HTR-8/SVneo (cell line): ENCODE data around the gene STRIT1.

Source experiments
- DNase-seq: peaks from one replicate; pipeline ENCODE4 v3.0.0; 2011; ENCODE audit warnings: low spot score, mixed read lengths; ENCODE audit not compliant: insufficient read length
- FAIRE-seq: peaks from 2 replicates; lab custom pipeline; 2011; peaks lifted over from hg19 to GRCh38; lab: Jason Lieb, UNC

STRIT1 gene

DNA sequence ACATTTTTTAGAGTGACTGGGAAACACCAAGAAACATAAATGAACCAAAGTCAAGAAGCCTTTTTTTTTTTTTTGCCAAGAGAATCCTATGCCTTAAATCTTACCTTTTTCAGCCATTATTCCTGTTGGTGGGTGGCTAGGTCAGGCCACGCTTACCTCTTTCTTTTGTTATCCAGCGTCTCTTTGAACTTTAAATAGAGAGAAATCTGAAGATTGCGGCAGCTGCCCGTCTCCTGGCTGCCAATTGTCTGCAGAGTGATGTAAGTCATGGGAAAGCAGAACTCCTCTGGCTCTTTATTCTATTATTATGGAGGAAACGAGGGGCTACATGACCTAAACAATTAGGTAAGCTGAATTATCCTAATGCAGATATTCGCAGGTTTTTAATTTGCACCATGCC is at the start of gene STRIT1:
TSS of gene STRIT1 (minus strand) at position 168 of the 400 bp plus-strand sequence.
- FAIRE-seq: no peak
- no peak for DNase-seq

GRCh38 chr3:155342344-155342743 is 48.9 kb upstream of the STRIT1 start:
- no peak for DNase-seq
- no peak for FAIRE-seq

DNA sequence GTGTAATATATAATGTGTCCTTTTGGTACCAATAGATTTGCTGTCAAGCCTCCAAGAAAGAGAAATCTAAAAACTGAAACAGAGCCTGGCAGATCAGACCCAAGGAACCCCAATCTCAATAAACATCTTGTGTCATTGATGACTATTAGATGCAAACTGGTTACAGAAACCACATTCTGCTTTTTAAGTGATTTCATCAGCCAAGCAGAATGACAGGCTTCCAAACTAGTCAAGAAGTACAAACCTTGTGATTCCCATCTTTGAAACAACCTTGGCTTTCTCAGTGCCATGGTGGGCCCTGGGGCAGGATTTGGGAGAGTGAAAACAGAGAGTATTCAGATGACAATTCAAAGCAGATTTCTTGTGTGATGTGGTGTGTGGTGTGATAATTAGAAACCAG is 45.6 kb upstream of the STRIT1 start:
- FAIRE-seq (no peak), DNase-seq (no peak)

DNA sequence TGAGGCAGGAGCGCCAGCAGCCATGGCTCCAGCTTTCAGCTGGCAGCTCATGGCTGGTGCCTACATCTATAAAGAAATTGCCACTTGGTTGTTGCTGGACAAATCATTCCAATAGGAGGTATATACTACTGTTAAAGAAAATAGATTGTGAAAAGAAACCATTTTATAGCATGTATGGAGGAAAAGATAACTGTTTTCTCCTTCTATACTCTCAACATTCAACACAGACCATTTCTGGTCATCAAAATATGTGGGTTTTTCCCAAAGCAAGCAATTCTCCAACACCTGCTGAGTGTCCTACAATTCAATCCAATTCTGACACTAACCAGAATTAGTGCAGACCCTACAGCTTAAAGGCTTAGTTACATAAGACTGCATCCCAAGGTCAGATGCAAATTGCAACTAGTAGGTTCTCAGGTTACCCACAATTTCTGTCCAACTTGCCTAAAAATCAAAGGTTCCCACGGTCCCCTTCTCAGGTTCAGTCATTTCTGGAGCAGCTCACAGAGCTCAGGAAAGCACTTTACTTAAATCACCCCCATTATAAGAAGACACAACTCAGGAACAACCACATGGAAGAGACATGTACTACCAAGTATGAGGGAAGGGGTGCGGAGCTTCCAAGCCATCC is 42.4 kb upstream of the STRIT1 start:
- FAIRE-seq (no peak), DNase-seq (no peak)

- DNase-seq: no peak
- no peak for FAIRE-seq
Observed at GRCh38 chr3:155334914-155335723, 41.6 kb upstream of the STRIT1 start.

DNA sequence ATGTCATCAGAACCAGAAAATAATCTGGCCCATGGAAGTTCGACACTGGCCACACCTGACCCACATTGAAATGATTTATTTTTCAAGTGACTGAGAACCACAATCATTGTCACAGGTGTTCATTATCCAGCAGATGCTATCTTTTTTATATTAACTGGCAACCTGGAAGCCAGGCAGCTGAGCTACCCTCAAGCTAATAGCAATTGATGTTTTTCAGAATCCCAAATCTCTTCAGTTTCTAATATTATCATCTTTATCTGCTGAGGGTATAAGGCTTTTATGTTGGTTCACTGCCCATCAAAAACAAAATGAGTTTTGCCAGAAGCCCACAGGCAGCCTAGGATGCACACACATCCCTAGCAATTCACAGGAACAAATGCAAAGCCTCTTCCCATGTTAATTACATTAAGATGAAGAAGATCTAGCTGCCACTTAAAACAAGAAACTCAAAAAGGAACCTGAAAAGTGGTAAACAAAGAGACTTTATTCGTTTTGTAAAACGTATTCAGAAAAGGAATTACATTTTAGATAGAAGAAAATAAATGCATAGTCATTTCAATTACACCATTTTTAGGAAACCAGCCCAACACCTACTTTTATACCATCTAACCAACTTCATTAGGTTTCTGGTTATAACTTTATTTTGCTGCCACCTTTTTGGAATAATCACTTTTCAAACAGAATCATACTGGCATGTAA is 40.9 kb upstream of the STRIT1 start:
- DNase-seq: no peak
- FAIRE-seq: no peak

DNA sequence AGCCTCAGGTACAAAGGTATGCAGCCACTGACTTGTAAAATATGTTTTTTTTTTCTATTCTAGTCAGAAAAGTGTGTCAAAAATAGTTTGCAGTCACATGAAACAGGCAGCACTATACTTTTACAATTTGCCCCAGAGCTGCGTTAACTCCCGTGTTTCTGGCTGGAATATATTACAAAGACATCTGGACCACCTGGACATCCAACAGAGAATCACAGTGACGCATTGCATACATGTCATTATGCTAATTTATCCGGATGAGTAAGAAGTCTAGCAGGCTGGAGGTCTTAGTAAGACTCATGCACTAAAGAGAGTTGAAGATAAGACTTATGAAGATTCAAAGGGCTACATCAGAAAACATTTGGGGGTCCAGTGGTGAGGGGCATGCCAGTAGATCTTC is 39.2 kb upstream of the STRIT1 start:
- DNase-seq: no peak
- no peak for FAIRE-seq

DNA sequence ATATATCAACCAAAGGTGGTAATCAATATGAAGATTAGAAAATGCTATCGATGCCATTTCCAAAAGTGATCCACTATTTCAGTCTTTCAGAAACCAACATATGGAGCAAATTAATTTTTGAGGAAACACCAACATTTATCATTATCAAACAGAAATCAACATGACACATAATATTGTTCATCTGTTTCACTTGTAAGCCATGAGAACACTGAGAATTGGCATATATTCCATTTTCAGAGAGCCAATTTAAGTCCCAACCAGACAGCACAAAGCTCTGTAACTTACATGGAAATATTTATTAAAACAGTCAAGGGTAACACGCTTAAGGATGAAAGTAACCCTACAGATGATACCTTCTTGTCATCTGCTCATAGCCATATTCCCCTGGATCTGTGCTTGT is 37.6 kb upstream of the STRIT1 start:
- DNase-seq (no peak), FAIRE-seq (no peak)

DNA sequence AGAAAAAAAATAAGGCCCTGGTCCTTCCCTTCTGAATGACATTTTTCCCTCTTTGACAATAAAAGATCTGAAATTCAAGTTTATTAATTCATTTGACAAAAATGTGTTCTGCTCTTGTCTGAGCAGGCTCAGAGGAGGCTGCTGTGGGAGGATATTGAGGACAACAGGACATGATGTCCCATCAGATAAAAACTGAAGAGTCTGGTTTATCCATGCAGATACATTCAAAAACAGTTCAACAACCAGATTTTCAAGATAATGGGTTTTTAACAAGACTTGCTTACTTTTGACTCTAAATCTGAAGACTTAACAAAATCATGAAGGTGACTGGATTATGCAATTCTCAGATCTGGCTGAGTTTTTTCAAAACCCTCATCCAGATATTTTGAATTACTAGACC is 36.9 kb upstream of the STRIT1 start:
- no peak for FAIRE-seq

GRCh38 chr3:155329513-155330048 is 36.1 kb upstream of the STRIT1 start:
- FAIRE-seq (no peak), DNase-seq (no peak)

More for the DNA sequence above, 36.9 kb upstream of the STRIT1 start:
- no peak for DNase-seq

- no peak for FAIRE-seq
Observed at GRCh38 chr3:155327871-155328270, 34.4 kb upstream of the STRIT1 start.

DNA sequence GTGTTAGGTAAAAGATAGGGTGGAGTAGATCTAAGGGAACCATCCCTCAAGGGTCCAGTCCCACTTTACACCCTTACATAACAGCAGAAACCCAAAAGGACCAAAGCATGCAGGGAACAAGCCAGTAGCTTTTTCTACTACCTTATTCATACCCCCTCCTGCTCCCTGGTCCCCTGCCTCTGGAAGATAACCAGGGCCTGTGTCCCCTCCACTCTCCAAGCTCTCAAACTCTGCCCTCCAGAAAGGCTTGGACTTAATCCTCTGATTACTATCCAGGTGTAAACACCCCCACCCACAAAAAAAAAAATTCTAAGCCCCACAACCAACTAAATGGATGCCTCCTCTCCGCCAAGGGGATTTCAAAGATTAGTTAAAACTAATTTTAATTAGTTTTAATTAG is 33.9 kb upstream of the STRIT1 start:
- FAIRE-seq: no peak

More at GRCh38 chr3:155327871-155328270, 34.4 kb upstream of the STRIT1 start:
- DNase-seq: no peak

GRCh38 chr3:155326901-155327300 is 33.4 kb upstream of the STRIT1 start:
- FAIRE-seq (no peak), DNase-seq (no peak)

More for the DNA sequence above, 33.9 kb upstream of the STRIT1 start:
- DNase-seq: no peak

DNA sequence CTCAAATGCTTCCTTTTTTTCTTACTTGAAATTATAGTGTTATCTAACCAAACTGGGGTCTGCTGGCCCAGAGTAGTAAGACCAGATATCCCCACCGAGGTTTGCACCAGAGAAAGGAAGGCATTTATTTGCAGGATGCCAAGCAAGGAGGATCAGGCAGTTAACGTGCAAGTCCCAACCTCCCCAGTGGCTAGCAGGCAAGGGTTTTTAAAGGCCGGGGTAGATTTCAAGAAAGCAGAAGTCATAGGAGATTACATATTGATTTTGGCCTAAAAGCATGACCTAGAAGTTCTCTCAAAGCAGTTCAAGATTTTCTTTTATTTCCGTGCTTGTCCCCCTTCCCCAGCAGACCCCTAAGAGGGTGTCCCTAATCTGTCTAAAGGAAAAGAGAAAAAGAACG is 32.8 kb upstream of the STRIT1 start:
- no peak for DNase-seq
- FAIRE-seq: no peak

DNA sequence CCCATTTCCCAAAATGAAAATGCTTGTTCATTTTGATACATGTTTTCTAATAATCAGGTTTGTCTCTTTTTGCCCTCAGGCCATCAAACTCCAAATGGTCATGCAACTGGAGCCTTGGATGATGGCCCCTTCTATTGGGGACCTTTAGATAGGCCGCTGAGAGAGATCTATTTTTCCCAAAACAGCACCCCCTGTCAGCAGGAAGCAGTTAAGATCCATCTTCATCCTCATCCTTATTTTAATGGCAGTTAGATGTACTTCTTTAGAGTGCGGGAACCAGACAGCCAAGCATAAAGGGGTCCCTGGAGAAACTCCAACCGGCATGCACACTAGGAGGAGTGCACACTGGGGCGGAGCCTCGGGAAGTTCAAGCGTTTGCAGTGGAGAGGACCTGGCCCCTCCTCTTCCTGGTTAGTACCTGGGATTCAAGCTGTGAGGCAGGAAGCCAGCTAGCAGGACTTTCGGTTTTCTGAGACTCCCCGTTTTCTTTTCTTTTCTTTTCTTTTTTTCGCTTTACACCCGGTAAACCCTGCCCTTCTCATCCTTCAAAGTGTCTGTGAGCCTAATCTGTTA is 31.9 kb upstream of the STRIT1 start:
- DNase-seq: no peak
- no peak for FAIRE-seq

DNA sequence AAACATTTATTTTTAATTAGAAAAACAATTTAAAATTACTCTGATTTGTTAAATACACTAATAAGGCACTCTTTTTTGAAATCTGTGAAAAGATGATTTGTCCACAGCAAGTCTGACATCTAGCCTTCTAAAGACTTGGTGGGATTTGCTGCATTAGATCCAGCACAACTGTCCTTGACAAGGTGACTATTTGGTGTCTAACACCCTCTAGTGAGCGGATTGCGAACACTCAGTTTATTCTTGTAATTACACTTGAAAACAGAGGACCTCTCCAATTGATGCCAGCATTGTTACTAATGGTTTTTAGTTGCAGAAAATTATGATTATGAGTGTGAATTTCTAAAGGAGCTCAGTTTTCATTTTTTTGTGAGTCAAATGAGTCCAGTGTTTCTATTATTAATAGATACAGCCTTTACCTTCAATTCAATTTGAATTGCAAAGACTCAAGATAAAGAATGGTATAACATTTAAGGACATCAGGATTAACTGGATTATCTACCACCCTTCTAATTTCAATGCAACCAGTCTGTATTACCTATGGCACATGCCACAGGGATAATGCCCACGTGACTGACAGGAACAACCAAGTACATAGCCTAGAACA is 29.7 kb upstream of the STRIT1 start:
- DNase-seq (peak; percentile 75), FAIRE-seq (peak; percentile 58)

DNA sequence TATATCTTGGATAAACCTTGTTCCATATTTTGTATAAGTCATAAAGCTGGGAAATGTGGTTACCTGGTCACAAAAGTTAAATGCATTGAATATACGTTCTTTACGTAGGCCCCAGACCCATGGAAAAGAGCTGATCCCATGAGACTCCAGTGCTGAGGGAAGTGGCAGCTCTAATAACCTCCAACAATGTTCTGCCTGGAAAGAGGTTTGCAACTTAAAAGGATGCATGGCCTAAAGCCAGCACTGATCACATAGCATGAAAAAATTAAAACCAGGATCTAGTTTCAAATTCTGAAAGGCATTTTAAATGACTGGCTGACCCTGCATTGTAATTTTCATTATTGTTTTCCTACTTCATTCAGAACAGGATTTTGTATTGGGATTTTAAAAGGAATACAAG is 27.9 kb upstream of the STRIT1 start:
- FAIRE-seq (no peak), DNase-seq (no peak)

GRCh38 chr3:155320934-155321333 is 27.5 kb upstream of the STRIT1 start:
- FAIRE-seq: no peak
- DNase-seq: no peak

GRCh38 chr3:155318740-155319139 is 25.3 kb upstream of the STRIT1 start:
- DNase-seq (no peak), FAIRE-seq (no peak)

DNA sequence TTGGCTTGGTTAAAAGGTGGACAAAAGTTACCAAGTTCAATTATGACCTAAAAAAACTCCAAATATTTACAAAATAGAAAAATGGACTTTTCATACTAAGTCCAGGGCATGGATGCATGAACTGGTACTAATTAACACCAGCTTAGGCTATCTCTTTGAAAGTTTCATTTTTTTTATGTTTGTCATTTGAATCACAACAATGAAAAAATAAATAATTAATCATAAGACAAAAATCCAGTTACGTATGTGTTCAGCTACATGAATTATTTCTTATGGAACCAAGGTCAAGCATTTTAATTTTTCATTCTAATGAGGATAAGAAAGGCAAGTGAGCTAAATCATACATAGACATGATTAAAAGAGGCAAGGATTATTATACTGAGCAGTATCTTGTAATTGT is 23.7 kb upstream of the STRIT1 start:
- no peak for FAIRE-seq
- no peak for DNase-seq
